Activated CD8-positive, alpha-beta memory T cell treated with anti-CD3 and anti-CD28 coated beads, Interleukin-2, amount 50 U/mL, for 48 hours (primary cell): Measurements from ENCODE around the gene MEF2C.
"Not testable (repeated sequence)": the region's sequence is repeated elsewhere in the genome, so short reads cannot be mapped to it uniquely, and the experiment has no call there.

Experiments used
- DNase-seq: peaks from one replicate; pipeline ENCODE4 v3.0.0-alpha.2; 2020

The MEF2C gene

GRCh38 chr5:88860501-88860900 lies 22.5 kb downstream of the MEF2C start:
- no peak for DNase-seq

GRCh38 chr5:88858392-88858791 lies 24.6 kb downstream of the MEF2C start:
- DNase-seq, result no peak

DNA sequence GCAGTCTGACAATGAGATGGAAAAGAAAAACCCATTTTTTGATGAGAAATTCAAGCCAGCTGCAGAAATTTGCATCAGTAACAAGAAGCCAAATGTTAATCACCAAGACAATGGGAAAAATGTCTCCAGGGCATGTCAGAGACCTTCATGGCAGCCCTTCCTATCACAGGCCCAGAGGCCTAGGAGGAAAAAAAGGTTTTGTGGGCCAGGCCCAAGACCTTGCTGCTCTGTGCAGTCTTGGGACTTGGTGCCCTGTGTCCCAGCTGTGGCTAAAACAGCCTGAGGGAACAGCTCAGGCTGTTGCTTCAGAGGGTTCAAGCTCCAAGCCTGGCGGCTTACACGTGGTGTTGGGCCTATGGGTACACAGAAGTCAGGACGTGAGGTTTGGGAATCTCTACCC lies 26.6 kb downstream of the MEF2C start:
- not testable (repeated sequence) for DNase-seq

- DNase-seq, result no peak
Measured at GRCh38 chr5:88854769-88855168, 28.2 kb downstream of the MEF2C start.

DNA sequence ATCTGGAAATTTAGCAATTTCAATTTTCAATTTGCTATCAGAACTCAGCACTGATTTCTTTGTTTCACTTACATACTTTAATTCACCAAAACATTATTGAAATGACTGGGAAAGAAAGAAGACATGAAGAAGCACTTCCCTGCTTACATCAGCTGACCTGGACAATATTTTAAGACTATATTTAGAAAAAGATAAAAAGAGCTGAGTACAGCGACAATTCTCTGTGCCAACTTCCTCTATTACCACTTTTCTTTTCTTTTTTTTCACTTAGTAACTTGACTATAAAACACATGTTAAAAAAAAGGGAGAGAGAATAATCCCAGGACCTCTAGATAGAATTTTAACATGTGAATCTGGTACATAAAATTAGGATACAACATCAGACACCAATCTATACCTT lies 35.6 kb downstream of the MEF2C start:
- no peak for DNase-seq

GRCh38 chr5:88846434-88846833 lies 36.5 kb downstream of the MEF2C start:
- DNase-seq, result no peak

DNA sequence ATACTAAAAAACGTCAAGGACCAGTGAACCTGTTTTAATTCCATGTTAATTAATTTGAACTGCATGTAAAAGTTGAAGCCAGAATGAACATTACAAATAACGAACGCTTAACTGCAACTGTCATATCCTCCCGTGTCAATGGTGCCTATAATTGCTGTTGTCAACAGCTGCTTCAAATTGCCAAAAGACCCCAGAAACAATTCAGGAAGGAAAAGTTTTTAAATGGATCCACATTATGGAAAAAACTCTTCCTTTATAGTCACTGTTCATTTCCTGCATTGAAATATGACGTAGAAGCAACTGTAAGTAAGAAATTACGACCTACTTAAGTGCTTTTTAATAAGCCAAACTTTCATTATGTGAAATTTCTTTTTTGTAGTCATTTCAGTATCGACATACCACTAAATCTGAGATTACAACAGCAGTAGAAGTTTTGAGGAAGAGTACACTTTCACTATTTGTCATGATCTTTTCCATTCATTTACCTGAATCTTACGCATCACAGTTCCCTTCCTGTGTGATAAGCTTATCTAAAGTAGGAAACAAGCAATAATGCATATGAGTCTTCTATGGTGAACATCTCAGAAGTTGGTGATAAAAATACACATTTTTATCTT lies 37.8 kb downstream of the MEF2C start:
- DNase-seq, result no peak

- no peak for DNase-seq
Measured at GRCh38 chr5:88842784-88843183, 40.2 kb downstream of the MEF2C start.

GRCh38 chr5:88841212-88841611 lies 41.8 kb downstream of the MEF2C start:
- no peak for DNase-seq

DNA sequence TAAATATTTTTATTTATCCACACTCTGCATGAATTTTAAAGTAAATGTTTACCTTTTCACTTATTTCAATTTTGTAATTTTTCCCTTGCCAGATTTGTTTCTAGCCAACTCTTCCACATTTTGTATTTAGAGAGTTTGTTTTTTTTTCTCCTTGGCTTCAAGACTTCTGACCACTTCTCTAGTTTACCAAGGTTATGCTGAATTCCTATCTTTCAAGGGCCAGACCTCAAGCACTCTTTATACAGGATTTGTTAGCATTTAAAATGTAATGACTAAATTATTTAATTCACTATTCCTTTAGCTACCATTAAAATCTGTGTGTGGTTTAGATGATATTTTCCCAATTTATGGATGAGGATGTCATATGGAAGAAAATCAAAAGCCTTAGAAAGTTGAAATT lies 42.5 kb downstream of the MEF2C start:
- DNase-seq, result no peak

DNA sequence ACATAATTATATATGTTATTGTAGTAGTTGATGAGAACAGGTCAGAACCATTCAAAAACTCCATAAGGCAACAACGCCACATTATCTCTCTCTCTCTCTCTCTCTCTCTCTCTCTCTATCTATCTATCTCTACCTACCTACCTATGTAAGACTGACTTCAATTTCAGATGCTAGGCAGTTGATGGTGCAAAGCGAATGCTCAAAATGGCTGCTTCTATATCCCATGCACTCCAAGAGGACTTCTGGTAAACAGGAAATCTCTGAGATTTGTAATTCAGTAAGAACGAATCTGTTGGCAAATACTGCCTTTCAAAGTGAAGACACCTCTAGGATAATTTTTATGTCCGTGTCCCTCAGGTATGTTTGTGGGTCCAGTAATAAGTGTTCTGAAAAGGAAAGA lies 43.7 kb downstream of the MEF2C start:
- DNase-seq, result no peak

DNA sequence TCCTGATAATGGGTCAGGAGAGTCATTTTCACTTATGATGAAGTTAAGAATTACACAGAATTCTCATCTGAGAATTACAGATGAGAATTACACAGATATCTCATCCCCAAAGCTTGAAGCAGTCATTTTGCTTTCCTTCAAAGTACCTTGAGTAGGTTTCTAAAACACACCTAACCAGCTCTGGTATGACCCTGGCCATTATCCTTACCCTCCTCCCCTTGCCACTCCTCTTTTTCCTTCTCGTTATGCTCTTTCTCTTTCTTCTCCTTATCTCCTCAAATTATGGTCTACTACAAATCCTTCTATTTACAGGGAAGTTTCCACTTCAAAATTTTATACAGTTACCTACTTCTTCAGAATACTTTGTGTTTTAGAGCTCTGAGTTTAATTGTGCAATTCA lies 44.5 kb downstream of the MEF2C start:
- no peak for DNase-seq

DNA sequence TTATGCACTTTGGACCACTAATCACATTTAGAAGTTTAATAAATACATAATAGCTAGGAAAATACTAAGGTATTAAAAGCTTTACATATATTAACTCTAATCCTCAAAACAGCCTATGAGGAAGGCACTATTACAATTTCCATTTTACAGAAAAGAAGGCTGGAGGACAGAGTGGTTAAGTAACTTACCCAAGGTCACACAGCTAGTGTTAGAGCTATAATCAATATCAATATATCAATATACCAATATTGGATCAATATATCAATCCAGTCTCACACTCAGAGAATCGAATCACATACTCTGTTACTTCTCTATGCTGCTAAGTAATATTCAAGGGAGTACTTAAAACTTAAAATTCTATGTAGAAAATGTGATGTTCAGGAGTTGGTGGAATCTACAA lies 45.2 kb downstream of the MEF2C start:
- DNase-seq, result no peak

GRCh38 chr5:88837222-88837621 lies 45.8 kb downstream of the MEF2C start:
- DNase-seq, result no peak

GRCh38 chr5:88836195-88836838 lies 46.7 kb downstream of the MEF2C start:
- no peak for DNase-seq

- no peak for DNase-seq
Measured at GRCh38 chr5:88834499-88834898, 48.5 kb downstream of the MEF2C start.

GRCh38 chr5:88834131-88834462 lies 48.9 kb downstream of the MEF2C start:
- DNase-seq, result no peak

DNA sequence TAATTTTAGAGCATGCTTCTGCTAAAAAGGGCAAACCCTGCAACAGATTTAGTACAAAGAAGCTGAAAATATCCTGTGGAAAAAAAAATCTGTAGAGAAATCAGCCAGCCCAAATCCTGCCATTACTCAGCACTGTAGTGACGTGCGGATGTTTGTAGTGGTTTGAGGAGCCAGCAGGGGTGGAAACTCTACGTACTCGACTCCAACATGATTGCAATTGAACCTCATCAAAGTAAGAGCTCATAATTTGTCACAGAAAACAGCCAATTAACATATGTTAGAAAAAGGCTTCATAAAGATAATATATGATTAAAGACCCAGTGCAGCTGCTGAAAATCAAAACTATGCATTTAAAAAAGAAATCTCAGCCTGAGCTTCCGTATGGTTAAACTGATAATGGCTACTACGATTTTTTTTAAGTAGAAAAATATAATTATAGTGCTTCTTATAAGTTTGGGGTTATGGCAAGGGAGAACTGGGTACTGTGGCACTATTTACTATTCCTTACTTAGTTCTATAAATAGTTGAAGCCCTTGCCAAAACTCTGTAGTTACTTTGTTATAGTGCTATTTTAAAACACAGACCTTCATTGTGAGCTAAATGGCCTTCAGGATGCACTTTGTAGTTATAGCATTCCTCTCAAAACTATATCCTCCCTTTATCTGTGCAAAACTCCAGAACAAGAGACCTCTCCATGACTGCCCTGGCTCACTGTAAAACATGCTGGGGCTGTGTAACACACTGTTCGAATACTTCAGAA lies 49.4 kb downstream of the MEF2C start:
- DNase-seq, result peak; percentile 57

DNA sequence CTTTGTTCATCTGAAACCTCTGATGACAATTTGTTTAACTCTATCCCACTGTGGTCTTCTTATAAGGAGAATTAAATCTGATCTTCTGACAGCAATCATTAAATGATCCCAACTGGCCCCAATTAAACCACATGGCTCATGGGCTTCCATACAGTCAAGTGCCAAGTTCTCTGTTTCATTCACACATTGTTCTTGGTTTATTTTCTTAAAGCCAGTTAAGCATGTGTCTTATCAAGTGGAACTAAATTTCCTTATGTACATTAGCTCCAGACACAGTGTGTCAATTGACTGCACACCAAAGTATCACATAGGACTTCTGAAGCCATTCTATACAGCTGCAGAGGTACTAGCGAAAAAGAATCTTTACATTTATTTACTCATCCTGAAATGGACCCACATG lies 51.2 kb downstream of the MEF2C start:
- no peak for DNase-seq

DNA sequence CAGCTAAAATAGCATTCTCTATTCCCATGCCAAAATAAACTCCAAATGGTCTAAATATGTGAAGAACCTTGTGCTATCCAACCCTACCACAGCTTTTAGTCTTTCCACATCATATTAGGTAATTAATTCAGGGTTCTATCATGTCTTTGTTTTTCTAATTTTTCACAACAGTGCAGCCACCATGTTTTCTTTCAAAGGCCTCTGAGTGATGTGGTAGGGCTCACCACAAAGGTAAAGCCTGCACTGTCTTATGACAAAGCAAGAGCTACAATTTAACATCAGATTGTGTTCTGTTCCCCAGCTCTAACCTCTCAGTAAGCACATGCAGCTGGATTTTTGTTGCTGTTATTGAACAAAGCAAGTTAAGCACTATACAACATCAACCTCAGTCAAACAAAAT lies 52.4 kb downstream of the MEF2C start:
- no peak for DNase-seq

GRCh38 chr5:88829775-88830174 lies 53.2 kb downstream of the MEF2C start:
- DNase-seq, result no peak

DNA sequence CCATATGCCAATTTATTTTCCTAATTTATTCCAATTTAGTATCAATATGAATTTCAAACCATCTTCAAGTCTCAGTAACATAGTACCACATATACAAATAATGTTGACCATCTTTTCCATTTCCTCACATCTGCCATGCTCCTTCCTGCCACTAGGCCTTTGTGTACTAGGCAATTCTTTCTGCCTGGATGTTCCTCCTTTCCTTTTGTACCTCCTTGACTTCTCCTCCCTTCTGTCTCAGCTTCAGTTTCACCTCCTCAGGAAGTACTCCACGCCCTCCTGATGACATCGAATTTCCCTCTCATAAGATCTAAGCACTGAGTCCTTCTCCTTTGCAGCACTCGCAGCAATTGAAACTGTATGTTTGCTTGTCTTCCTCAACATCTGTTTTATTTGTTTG lies 53.9 kb downstream of the MEF2C start:
- DNase-seq, result no peak

DNA sequence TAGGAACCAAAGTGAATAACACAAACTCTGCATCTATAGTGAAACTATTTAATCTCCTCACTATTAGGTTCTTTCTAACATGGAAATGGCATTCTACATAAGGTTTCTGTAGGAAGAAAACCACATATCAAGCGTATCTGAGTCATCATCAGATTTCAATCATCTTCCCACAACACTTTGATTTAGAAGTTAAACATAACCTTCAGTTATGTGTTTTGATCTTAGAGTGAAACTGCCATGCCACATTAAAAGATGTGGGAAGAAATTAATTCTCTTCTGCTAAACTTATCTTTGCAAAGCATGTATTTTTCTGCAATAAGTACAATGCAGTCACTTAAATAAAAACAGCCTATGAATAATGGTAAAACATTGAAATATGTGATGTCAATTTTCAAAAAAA lies 55.0 kb downstream of the MEF2C start:
- no peak for DNase-seq
